GM21737 (cell line): ENCODE measurements around the gene FTO.

Experiments used
- ATAC-seq: cut with Tn5 transposase; IDR thresholded peaks from one replicate; pipeline ENCODE4 v1.9.1; 2021; ENCODE audit warnings: mild to moderate bottlenecking, moderate library complexity; ENCODE audit not compliant: unreplicated experiment

The FTO gene

DNA sequence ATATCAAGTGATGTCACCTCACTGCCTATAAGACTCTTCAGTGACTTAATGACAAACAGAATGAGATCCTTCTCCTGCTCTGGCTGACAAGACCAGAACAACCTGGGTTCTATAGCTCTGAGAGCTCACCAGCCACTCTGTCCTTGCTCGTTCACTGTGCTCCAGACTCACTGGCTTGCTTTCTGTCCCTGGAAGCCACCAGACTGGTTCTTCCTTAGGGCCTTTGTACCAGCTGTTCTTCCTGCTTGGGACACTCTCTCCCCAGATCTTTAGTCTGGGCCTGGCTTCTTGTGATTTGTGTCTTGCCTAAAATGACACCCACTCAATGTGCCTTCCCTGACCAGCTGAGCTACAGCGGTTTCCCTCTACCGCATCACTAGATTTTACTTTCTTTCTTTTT, 76.1 kb downstream of the FTO start:
- no peak for ATAC-seq

GRCh38 chr16:53781023-53781605, 77.2 kb downstream of the FTO start:
- no peak for ATAC-seq

GRCh38 chr16:53782148-53782547, 78.2 kb downstream of the FTO start:
- no peak for ATAC-seq

GRCh38 chr16:53784291-53784690, 80.3 kb downstream of the FTO start:
- no peak for ATAC-seq

GRCh38 chr16:53785044-53785443, 81.1 kb downstream of the FTO start:
- ATAC-seq = no peak

DNA sequence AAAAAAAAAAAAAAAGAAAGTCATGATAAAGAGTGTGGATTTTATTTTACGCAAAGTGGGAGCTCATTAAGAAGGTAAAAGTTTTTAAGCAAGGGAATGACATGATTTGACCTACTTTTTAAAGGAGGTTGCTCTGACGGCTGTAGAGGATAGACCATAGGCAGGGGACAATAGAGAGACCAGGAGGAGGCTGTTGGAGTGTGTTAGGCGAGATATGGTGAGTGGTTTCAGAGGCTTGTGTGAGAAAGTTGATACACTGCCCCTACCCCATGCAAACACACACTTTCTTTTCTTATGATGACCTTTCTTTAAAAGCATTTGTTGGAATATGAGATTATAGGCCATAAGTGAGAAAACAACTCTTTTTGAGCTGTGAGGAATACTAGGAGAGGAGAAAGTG, 82.0 kb downstream of the FTO start:
- no peak for ATAC-seq

GRCh38 chr16:53787423-53787822, 83.5 kb downstream of the FTO start:
- no peak for ATAC-seq

DNA sequence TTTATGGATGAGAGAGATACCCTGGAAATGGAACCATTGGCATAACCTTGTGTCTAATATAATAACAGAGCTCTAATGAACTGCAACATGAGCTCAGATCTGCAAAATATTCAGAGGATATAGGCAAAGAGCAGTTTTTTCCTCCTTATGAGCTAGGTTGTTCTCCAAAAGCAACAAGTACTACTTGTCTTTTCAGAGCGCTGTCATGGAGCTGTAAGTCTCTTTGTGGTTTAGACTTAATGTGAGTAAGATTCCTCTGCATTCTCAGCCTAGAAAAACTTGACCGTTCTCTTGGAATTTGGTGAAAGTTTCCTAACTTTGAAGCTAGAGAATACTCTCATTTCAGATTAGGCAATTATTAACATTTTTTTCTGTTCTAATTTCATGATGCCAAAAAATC, 85.2 kb downstream of the FTO start:
- ATAC-seq = no peak

- no peak for ATAC-seq
Measured at GRCh38 chr16:53792161-53792951, 88.4 kb downstream of the FTO start.

DNA sequence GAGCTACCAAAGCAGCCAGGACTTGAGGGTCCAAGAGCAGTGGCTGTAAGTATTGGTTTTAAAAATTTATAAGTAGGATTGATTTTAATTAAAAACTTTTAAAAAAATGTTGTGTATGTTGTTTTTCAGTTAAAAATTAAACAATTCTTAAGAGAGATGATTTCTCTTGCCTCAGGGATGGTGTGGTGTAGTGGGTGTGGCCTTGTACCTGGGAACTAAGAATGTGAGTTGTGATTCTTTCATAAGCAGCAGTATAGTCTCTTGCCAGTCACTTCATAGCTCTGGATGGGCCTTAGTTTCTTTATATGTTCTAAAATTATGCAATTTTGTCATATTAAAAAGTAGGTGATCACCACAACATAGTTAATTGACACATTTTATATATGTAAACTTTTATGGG, 99.5 kb downstream of the FTO start:
- no peak for ATAC-seq

GRCh38 chr16:53803998-53804397, 100.0 kb downstream of the FTO start:
- no peak for ATAC-seq

- ATAC-seq = no peak
Measured at GRCh38 chr16:53804467-53804866, 100.5 kb downstream of the FTO start.

- no peak for ATAC-seq
Measured at GRCh38 chr16:53805113-53805512, 101.2 kb downstream of the FTO start.

DNA sequence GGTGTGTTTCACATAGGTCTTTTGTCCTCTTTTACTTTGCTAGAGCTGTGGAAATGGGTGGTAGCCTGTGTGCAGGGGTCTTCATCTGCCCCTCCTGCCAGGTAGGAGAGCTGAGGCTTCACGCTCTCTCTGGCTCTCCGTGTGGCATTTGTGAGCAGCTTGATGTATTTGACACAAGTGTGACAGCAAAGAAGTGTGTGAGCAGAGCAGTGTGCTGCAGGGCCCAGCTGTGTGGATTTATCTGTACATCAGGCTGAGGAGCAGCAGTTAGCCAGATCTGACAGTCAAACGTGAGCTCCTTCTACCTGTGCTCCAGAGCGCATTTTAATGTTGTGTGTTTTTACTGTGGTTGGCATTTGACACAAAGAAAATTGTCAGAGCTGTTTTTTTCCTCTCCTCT, 101.8 kb downstream of the FTO start:
- ATAC-seq = no peak

GRCh38 chr16:53809088-53809932, 105.4 kb downstream of the FTO start:
- no peak for ATAC-seq

DNA sequence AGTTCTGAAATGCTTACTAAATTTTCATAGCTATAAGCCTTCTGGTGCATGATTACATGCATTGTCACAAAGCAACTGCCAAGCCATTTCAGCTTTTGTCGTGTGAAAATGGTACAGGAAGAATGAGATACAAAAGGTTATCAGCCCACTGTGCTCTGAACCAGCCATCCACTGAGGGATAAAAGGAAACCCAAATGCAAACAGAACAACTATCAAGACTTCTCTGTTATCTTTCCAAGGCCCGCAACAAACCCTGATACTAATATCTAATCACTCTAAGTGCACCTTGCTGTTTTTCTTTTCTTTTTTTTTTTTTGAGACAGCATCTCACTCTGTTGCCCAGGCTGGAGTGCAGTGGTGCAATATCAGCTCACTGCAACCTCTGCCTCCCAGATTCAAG, 109.0 kb downstream of the FTO start:
- ATAC-seq = no peak

DNA sequence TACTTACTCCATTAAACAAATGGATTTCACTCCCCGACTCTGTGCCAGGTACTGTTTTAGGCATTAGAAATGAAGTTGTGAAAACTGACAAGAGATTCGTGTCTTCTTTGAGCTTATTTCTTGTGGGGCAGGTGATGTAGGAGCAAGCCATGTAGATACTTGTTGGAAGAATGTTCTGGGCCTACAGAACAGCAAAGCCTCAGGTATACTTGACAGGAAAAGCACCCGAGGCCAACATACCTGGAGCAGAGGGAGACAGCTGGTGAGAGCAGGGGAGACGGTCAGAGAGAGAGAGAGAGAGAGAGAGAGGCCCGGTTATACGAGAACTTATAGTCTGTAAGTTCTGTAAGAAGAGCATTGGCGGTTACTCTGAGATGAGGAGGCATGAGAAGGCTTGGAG, 110.8 kb downstream of the FTO start:
- no peak for ATAC-seq

DNA sequence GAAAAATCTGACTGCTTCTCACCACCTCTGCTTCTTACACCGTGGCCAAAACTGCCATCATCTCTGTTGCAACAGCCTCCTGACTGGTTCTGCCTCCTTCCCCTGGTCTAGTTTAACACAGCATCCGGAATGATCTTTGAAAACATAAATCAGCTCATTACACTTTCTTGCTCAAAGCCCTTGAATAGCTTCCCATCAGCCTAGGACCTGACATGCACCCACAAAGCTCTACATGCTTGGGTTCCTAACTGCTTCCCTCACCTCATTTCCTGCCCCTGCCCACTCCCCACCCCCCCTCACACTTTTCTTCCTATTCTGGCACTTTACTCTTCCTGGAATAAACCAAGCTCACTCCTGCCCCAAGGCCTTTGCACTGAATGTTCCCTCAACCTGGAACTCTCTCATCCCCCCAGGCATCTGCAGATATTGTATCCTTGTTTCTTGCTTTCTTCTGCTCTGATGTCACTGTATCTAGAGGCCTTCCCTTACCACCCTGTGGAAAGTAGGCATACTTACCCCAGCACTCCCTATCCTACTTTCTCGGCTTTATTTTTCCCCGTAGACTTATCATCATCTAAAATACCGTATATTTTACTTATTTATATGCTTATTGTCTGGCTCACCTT, 112.4 kb downstream of the FTO start:
- ATAC-seq = no peak

DNA sequence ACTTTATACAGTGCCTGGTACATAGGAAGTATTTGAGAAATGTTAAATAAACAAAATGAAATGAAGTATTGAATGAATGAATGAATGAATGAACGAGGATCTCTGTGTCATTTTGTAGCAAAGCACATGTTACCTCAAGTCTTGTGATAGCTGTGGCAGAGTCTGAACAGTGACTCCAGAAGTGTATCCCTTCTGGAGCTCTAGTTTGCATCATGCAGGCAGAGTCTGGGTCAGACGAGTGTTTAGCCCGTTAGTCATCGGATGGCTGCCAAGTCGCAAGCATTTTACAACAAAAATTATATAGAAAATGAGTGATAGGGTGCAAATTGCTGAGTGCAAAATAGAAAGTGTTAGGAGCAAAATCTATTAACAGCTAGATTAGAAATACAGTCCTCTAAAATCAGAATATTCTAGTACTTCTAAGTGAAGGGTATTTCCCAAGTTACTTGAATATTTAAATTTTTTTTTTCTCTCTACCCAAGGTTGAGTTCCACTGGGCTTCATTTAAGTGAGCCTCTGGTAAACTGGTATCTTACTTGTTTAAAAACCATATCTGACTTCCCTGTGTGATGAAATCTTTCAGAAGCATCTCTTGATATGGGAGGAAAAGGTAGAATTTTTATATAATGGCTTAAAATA, 113.3 kb downstream of the FTO start:
- ATAC-seq = no peak

DNA sequence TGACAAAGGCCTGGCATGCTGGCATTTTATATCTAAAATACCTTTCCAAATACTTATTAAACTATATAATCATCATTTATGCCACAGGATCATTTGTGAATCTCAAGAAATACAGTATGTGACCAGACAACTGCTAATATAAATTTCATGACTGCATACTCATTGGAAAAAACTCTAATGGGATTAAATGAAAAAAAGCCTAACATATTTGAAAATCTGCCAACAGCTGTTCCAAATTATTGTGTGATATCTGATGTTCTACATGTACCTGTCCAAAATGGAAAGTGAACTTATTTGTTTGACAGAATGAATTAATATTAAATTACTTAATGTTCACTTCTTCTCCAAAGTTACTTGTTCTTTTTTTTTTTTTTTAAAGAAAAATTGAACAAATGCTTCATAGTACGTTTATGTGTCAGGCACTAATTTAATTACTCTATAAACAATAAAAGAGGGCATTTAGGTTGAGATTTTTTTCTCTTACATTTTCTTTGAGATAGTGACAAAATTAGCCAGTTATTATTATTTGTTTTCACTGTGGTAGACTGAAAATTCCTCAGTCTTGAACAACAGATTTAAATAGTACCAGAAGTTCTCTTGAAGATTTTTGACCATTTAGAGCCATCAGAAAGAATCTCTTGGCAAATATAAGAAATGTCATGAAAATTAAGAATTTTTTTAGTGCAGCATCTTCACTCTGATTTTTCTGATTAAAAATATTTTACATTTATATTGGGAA, 114.0 kb downstream of the FTO start:
- ATAC-seq = no peak
